Lower lobe of right lung (tissue), 2 donors: ENCODE results near the gene GDE1. TPM values are rescaled to one million over a fixed set of nuclear protein-coding genes. Genes with fewer than 3 reads are reported as not detected.

Experiments used
- ATAC-seq, 2 donors: fragments of 200-7000 bp; cut with Tn5 transposase; one replicate each; pipeline ENCODE4 v1.9.1; 2020 to 2022; ENCODE audit warnings: mild to moderate bottlenecking in 2 of 2, moderate library complexity in 2 of 2
- DNase-seq: peaks from one replicate; pipeline ENCODE4 v3.0.0-alpha.2; 2020
- H3K27ac ChIP-seq: fragments of 200-600 bp; one replicate; pipeline ENCODE4 v1.8.0; 2022
- H3K27me3 ChIP-seq: fragments of 200-600 bp; one replicate; pipeline ENCODE4 v1.8.0; 2022; ENCODE audit warnings: low read depth
- H3K36me3 ChIP-seq: fragments of 200-600 bp; one replicate; pipeline ENCODE4 v1.8.0; 2022; ENCODE audit warnings: mild to moderate bottlenecking
- H3K4me1 ChIP-seq: fragments of 200-600 bp; one replicate; pipeline ENCODE4 v1.8.0; 2022
- H3K4me3 ChIP-seq: fragments of 200-600 bp; one replicate; pipeline ENCODE4 v1.8.0; 2022; ENCODE audit warnings: mild to moderate bottlenecking
- H3K9me3 ChIP-seq: fragments of 200-600 bp; one replicate; pipeline ENCODE4 v1.8.0; 2022
- CTCF ChIP-seq: fragments of 200-600 bp; IDR thresholded peaks from one replicate; pipeline ENCODE4 v1.8.0; 2022; ENCODE audit warnings: antibody characterized with exemption, mild to moderate bottlenecking
- intact Hi-C: fragments of 100-400 bp; cut with DNase I; formaldehyde crosslinking; loops from one replicate; pipeline ENCODE4 v1.11.0; 2022
- total RNA-seq: library from RNA; stranded (reverse); fragmentation: NEBNext Ultra II Directional; extraction: Animal tissue kit (Norgen Biotek cat#: 25700); gene quantifications from one replicate; pipeline ENCODE4 v1.2.1, GENCODE V29; 2021
- donor health status: DM: no; HTN: yes; CAD: no; lungs with severe emphysema.

Gene GDE1
- total RNA-seq, 1 donor from 2014 or later: 81.5 TPM

- no peaks in the 10 kb centered on the region for H3K9me3 ChIP-seq
- intact Hi-C loops: no loop called here
- ATAC-seq (no peak), DNase-seq (no peak)
- H3K27ac ChIP-seq: no peak overlapping the region
- no peak for TF ChIP-seq CTCF
- no peaks in the 10 kb centered on the region for H3K4me1 ChIP-seq
- peaks cover 16% of the 10 kb centered on the region for H3K36me3 ChIP-seq
- no peaks in the 10 kb centered on the region for H3K27me3 ChIP-seq
- no peak overlapping the region for H3K4me3 ChIP-seq
Measured at GRCh38 chr16:19484096-19484495, 37.8 kb downstream of the GDE1 start.

- Histone ChIP-seq H3K27ac (no peak overlapping the region), H3K27me3 (no peaks in the 10 kb centered on the region), H3K36me3 (peaks cover 23% of the 10 kb centered on the region), H3K4me3 (no peak overlapping the region), H3K4me1 (no peaks in the 10 kb centered on the region), H3K9me3 (no peaks in the 10 kb centered on the region)
- intact Hi-C loops: no loop called here
- no peak for TF ChIP-seq CTCF
- no peak for DNase-seq
- no peak for ATAC-seq
Measured at GRCh38 chr16:19482291-19482690, 39.6 kb downstream of the GDE1 start.

GRCh38 chr16:19481769-19482168, 40.1 kb downstream of the GDE1 start:
- DNase-seq (no peak), ATAC-seq (no peak)
- no peaks in the 10 kb centered on the region for H3K27me3 ChIP-seq
- H3K4me3 ChIP-seq: no peak overlapping the region
- TF ChIP-seq CTCF: no peak
- H3K36me3 ChIP-seq: peaks cover 23% of the 10 kb centered on the region
- intact Hi-C loops: no loop called here
- H3K9me3 ChIP-seq: no peaks in the 10 kb centered on the region
- H3K4me1 ChIP-seq: no peaks in the 10 kb centered on the region
- H3K27ac ChIP-seq: no peak overlapping the region

GRCh38 chr16:19481296-19481695, 40.6 kb downstream of the GDE1 start:
- H3K9me3 ChIP-seq: no peaks in the 10 kb centered on the region
- DNase-seq (no peak), ATAC-seq (no peak)
- no peak overlapping the region for H3K27ac ChIP-seq
- H3K27me3 ChIP-seq: no peaks in the 10 kb centered on the region
- peaks cover 23% of the 10 kb centered on the region for H3K36me3 ChIP-seq
- no peak overlapping the region for H3K4me3 ChIP-seq
- intact Hi-C loops: no loop called here
- H3K4me1 ChIP-seq: no peaks in the 10 kb centered on the region
- no peak for TF ChIP-seq CTCF

GRCh38 chr16:19479302-19479721, 42.6 kb downstream of the GDE1 start:
- DNase-seq (no peak), ATAC-seq (peak; percentile 59 to 74)
- no peak for TF ChIP-seq CTCF
- H3K27ac ChIP-seq: no peak overlapping the region
- no peak overlapping the region for H3K4me3 ChIP-seq
- H3K9me3 ChIP-seq: no peaks in the 10 kb centered on the region
- peaks cover 27% of the 10 kb centered on the region for H3K36me3 ChIP-seq
- no peaks in the 10 kb centered on the region for H3K27me3 ChIP-seq
- no peaks in the 10 kb centered on the region for H3K4me1 ChIP-seq
- intact Hi-C loops: no loop called here

GRCh38 chr16:19478505-19478904, 43.4 kb downstream of the GDE1 start:
- no peak overlapping the region for H3K27ac ChIP-seq
- DNase-seq (no peak), ATAC-seq (no peak)
- TF ChIP-seq CTCF: no peak
- intact Hi-C loops: no loop called here
- no peak overlapping the region for H3K4me3 ChIP-seq
- no peaks in the 10 kb centered on the region for H3K27me3 ChIP-seq
- peaks cover 24% of the 10 kb centered on the region for H3K36me3 ChIP-seq
- H3K9me3 ChIP-seq: no peaks in the 10 kb centered on the region
- no peaks in the 10 kb centered on the region for H3K4me1 ChIP-seq
